OCI-LY7 (cell line): ENCODE measurements around the gene HRH3.

Experiments
- CTCF ChIP-seq: fragments of 200-600 bp; sonication (generic); conservative IDR thresholded peaks from 2 replicates; pipeline ENCODE4 v1.5.1; 2014; ENCODE audit warnings: mild to moderate bottlenecking, antibody characterized with exemption, low read length, moderate library complexity, mixed read lengths
- EZH2phosphoT487 ChIP-seq: fragments of 200-600 bp; sonication (generic); IDR thresholded peaks from 2 replicates; pipeline ENCODE4 v1.6.1; 2018; ENCODE audit warnings: low read depth, borderline replicate concordance, mild to moderate bottlenecking, mixed run types, antibody characterized with exemption, low read length, moderate library complexity, mixed read lengths

GRCh38 chr20:62193079-62194025 lies 26.7 kb downstream of the HRH3 start:
- TF ChIP-seq CTCF (no peak), EZH2phosphoT487 (no peak)
